ENCODE results near the gene PTPN9. TPM values are rescaled to one million over a fixed set of nuclear protein-coding genes. Genes with fewer than 3 reads are reported as not detected.

Gene PTPN9
- total and polyA plus RNA-seq, 2 of the 13 experiments (the other 11 are each of a cell fraction or from before 2014, with no cell fraction given): 16.6 to 19.9 TPM

DNA sequence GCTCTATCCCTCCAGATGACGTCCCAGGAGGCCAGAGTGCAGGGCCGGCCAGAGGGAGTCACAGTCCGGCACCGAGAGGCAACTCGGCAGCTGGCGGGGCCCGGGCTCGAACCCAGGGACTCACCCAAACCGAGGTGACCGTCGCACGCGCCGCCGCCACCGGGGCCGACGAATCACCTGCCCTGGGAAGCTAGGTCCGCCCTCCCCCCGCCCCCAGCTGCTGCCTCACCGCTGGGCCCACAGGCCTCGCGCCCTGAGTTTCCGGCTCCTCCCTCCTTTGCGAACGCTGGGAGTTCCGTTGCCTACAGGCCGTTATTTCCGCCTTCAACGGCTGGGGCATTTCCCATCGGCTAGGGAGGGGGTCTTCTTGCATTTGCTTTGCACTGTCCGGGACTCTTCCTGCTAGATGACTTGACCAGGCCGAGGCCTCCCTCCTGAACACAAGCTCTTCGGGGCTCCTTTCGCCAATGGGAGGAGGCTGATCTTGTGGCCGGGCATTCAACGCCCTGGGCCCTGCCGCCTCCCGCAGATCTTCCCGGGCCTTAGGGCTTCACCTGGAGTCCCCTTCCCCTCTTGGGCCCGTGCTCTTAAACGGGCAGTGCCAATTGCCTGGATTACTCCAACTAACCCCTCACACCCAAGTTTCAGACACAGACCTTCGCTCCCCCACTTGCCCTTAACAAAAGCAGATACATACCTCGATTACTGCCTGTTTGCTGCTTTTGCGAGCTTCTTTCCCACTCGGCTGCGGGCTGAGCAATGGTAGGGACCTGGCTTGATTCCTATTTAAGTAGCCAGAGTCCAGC is 46.6 kb upstream of the PTPN9 start, which contains the start of gene SNUPN (continued):
- TF ChIP-seq, protein P1, sequence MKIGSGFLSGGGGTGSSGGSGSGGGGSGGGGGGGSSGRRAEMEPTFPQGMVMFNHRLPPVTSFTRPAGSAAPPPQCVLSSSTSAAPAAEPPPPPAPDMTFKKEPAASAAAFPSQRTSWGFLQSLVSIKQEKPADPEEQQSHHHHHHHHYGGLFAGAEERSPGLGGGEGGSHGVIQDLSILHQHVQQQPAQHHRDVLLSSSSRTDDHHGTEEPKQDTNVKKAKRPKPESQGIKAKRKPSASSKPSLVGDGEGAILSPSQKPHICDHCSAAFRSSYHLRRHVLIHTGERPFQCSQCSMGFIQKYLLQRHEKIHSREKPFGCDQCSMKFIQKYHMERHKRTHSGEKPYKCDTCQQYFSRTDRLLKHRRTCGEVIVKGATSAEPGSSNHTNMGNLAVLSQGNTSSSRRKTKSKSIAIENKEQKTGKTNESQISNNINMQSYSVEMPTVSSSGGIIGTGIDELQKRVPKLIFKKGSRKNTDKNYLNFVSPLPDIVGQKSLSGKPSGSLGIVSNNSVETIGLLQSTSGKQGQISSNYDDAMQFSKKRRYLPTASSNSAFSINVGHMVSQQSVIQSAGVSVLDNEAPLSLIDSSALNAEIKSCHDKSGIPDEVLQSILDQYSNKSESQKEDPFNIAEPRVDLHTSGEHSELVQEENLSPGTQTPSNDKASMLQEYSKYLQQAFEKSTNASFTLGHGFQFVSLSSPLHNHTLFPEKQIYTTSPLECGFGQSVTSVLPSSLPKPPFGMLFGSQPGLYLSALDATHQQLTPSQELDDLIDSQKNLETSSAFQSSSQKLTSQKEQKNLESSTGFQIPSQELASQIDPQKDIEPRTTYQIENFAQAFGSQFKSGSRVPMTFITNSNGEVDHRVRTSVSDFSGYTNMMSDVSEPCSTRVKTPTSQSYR (CRISPR knock-in tag; IDR thresholded peaks at IDR 0.05; ENCODE audit: borderline replicate concordance): peak; percentile 90
- TF ChIP-seq, protein P2, sequence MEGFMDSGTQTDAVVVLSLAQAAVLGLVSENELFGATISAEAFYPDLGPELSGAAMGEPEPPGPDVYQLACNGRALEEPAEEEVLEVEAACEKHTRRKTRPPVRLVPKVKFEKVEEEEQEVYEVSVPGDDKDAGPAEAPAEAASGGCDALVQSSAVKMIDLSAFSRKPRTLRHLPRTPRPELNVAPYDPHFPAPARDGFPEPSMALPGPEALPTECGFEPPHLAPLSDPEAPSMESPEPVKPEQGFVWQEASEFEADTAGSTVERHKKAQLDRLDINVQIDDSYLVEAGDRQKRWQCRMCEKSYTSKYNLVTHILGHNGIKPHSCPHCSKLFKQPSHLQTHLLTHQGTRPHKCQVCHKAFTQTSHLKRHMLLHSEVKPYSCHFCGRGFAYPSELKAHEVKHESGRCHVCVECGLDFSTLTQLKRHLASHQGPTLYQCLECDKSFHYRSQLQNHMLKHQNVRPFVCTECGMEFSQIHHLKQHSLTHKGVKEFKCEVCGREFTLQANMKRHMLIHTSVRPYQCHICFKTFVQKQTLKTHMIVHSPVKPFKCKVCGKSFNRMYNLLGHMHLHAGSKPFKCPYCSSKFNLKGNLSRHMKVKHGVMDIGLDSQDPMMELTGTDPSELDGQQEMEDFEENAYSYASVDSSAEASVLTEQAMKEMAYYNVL (CRISPR knock-in tag; IDR thresholded peaks at IDR 0.05; ENCODE audit: borderline replicate concordance): no peak
- TF ChIP-seq, protein P3, sequence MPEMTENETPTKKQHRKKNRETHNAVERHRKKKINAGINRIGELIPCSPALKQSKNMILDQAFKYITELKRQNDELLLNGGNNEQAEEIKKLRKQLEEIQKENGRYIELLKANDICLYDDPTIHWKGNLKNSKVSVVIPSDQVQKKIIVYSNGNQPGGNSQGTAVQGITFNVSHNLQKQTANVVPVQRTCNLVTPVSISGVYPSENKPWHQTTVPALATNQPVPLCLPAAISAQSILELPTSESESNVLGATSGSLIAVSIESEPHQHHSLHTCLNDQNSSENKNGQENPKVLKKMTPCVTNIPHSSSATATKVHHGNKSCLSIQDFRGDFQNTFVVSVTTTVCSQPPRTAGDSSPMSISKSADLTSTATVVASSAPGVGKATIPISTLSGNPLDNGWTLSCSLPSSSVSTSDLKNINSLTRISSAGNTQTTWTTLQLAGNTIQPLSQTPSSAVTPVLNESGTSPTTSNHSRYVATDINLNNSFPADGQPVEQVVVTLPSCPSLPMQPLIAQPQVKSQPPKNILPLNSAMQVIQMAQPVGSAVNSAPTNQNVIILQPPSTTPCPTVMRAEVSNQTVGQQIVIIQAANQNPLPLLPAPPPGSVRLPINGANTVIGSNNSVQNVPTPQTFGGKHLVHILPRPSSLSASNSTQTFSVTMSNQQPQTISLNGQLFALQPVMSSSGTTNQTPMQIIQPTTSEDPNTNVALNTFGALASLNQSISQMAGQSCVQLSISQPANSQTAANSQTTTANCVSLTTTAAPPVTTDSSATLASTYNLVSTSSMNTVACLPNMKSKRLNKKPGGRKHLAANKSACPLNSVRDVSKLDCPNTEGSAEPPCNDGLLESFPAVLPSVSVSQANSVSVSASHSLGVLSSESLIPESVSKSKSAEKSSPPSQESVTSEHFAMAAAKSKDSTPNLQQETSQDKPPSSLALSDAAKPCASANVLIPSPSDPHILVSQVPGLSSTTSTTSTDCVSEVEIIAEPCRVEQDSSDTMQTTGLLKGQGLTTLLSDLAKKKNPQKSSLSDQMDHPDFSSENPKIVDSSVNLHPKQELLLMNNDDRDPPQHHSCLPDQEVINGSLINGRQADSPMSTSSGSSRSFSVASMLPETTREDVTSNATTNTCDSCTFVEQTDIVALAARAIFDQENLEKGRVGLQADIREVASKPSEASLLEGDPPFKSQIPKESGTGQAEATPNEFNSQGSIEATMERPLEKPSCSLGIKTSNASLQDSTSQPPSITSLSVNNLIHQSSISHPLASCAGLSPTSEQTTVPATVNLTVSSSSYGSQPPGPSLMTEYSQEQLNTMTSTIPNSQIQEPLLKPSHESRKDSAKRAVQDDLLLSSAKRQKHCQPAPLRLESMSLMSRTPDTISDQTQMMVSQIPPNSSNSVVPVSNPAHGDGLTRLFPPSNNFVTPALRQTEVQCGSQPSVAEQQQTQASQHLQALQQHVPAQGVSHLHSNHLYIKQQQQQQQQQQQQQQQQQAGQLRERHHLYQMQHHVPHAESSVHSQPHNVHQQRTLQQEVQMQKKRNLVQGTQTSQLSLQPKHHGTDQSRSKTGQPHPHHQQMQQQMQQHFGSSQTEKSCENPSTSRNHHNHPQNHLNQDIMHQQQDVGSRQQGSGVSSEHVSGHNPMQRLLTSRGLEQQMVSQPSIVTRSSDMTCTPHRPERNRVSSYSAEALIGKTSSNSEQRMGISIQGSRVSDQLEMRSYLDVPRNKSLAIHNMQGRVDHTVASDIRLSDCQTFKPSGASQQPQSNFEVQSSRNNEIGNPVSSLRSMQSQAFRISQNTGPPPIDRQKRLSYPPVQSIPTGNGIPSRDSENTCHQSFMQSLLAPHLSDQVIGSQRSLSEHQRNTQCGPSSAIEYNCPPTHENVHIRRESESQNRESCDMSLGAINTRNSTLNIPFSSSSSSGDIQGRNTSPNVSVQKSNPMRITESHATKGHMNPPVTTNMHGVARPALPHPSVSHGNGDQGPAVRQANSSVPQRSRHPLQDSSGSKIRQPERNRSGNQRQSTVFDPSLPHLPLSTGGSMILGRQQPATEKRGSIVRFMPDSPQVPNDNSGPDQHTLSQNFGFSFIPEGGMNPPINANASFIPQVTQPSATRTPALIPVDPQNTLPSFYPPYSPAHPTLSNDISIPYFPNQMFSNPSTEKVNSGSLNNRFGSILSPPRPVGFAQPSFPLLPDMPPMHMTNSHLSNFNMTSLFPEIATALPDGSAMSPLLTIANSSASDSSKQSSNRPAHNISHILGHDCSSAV (CRISPR knock-in tag; IDR thresholded peaks at IDR 0.05; ENCODE audit: borderline replicate concordance): no peak; the same call in 1 of the 2 replicates
- TF ChIP-seq, protein P4, sequence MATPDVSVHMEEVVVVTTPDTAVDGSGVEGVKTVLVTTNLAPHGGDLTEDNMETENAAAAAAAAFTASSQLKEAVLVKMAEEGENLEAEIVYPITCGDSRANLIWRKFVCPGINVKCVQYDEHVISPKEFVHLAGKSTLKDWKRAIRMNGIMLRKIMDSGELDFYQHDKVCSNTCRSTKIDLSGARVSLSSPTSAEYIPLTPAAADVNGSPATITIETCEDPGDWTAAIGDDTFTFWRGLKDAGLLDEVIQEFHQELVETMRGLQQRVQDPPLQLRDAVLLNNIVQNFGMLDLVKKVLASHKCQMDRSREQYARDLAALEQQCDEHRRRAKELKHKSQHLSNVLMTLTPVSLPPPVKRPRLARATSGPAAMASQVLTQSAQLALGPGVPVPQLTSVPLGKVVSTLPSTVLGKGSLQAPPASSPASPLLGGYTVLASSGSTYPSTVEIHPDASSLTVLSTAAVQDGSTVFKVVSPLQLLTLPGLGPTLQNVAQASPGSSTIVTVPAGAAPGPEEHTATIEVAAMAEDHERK (CRISPR knock-in tag; IDR thresholded peaks at IDR 0.05; ENCODE audit: low read depth): no peak
- TF ChIP-seq, protein P5, sequence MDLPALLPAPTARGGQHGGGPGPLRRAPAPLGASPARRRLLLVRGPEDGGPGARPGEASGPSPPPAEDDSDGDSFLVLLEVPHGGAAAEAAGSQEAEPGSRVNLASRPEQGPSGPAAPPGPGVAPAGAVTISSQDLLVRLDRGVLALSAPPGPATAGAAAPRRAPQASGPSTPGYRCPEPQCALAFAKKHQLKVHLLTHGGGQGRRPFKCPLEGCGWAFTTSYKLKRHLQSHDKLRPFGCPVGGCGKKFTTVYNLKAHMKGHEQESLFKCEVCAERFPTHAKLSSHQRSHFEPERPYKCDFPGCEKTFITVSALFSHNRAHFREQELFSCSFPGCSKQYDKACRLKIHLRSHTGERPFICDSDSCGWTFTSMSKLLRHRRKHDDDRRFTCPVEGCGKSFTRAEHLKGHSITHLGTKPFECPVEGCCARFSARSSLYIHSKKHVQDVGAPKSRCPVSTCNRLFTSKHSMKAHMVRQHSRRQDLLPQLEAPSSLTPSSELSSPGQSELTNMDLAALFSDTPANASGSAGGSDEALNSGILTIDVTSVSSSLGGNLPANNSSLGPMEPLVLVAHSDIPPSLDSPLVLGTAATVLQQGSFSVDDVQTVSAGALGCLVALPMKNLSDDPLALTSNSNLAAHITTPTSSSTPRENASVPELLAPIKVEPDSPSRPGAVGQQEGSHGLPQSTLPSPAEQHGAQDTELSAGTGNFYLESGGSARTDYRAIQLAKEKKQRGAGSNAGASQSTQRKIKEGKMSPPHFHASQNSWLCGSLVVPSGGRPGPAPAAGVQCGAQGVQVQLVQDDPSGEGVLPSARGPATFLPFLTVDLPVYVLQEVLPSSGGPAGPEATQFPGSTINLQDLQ (CRISPR knock-in tag; IDR thresholded peaks at IDR 0.05): no peak
- TF ChIP-seq, protein P6, sequence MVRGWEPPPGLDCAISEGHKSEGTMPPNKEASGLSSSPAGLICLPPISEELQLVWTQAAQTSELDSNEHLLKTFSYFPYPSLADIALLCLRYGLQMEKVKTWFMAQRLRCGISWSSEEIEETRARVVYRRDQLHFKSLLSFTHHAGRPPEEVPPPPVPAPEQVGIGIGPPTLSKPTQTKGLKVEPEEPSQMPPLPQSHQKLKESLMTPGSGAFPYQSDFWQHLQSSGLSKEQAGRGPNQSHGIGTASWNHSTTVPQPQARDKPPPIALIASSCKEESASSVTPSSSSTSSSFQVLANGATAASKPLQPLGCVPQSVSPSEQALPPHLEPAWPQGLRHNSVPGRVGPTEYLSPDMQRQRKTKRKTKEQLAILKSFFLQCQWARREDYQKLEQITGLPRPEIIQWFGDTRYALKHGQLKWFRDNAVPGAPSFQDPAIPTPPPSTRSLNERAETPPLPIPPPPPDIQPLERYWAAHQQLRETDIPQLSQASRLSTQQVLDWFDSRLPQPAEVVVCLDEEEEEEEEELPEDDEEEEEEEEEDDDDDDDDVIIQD (CRISPR knock-in tag; IDR thresholded peaks at IDR 0.05; ENCODE audit: low read depth): peak; percentile 47; the same call in 1 of the 2 replicates

Data from HepG2 (cell line).